ENCODE data around the gene SRCAP.

Gene SRCAP

DNA sequence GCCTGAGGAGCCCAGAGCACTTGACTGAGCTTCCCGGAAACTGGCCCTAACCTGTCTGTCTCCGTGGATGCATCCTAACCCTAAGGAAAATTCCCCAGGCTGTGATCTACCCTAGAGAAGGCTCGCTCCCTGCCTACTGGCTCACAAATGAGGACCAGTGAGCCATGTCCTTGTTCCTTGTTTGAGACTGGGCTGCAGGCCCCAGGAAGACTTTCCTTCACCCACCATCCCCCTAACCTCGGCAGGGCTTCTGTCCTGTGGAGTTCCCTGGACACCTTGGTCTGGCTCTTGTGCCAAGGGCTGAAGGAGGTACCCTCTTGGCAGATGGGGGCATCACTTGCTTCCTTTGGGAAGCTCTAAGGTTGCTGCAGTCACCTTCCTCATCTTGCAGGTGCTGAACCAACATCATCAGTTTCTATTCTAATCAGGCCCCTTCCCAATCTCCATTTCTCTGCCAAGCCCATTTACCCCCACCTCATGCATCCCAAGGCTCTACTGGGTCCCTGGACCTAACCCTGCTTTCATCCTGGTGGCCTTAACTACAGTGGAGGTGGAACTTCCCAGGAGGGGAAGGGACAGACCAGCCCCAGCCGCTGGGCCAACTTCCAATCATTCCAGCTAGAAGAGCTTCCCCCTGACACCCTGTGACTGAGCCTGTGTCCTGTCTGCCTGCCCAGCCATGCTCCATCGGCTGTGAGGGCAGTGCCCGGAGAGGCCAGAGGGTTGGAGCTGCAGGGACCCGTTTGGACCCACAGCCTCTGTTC is 75.6 kb downstream of the SRCAP start:
- no peak for DNase-seq (ENCODE audit: low read depth in 1 of 2, low spot score in 1 of 2)

DNA sequence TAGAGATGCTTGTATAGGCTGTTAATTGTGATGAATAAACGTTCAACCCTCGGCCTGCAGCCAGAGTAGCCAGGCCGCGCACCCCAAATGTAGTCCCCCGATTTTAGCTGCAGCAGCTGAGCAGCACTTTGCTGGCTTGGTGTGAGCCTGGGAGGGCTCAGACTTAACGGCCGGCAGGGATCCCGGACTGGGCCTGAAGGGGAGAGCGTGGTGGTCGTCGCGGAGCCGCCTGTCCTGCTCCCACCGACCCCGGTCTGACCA is 76.1 kb downstream of the SRCAP start:
- DNase-seq (ENCODE audit: low read depth in 1 of 2, low spot score in 1 of 2): no peak

GRCh38 chr16:30775392-30776188 is 76.6 kb downstream of the SRCAP start:
- peak; percentile 45 to 58 for DNase-seq (ENCODE audit: low read depth in 1 of 2, low spot score in 1 of 2)

- no peak for DNase-seq (ENCODE audit: low read depth in 1 of 2, low spot score in 1 of 2)
These were observed 78.8 kb downstream of the SRCAP start for GRCh38 chr16:30777591-30778297.

- no peak for DNase-seq (ENCODE audit: low read depth in 1 of 2, low spot score in 1 of 2)
These were observed 79.7 kb downstream of the SRCAP start for GRCh38 chr16:30778549-30779244.

GRCh38 chr16:30779596-30779995 is 80.6 kb downstream of the SRCAP start:
- DNase-seq (ENCODE audit: low read depth in 1 of 2, low spot score in 1 of 2): no peak

DNA sequence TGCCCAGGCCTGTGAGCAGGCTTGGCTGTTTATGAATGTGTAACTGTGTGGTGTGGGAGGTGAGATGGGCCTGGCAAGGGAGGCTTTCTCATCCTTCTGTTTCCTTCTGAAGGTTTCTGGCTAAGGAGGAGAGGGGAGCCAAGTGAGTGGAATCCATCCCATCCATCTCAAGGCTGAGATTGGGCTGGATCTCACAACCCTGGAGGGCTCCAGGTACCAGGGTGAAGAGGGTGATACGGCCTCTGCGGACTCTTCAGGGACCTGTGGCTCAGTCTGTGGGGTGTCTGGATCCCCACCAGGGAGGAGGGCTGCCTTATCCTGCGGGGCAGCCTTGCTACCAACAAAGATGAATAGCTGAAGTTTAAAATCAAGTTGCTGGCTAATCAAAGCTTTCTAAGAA is 81.0 kb downstream of the SRCAP start:
- DNase-seq (ENCODE audit: low read depth in 1 of 2, low spot score in 1 of 2): no peak

DNA sequence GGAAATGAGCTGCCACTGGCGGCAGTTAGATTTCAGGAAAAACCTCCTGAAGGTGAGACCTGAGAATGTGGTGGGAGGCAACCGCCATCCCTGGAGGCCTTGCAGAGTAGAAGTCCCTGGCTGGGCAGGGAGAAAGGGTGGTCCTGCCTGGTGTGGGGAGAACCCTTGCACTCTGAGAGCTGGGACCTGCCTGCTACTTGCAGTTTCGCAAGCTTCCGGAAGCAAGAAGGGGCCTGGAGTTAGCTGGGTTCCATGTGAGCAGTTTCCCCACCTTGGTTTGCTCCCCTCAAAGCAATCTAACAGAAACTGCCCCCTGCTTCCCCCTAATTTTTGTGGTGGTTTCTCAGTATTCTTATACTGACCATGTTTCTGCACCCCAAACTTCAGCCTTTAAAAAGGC is 81.6 kb downstream of the SRCAP start:
- DNase-seq (ENCODE audit: low read depth in 1 of 2, low spot score in 1 of 2): no peak

GRCh38 chr16:30782486-30783279 is 83.7 kb downstream of the SRCAP start:
- DNase-seq (ENCODE audit: low read depth in 1 of 2, low spot score in 1 of 2): no peak

GRCh38 chr16:30783280-30784109 is 84.5 kb downstream of the SRCAP start:
- no peak for DNase-seq (ENCODE audit: low read depth in 1 of 2, low spot score in 1 of 2)

DNA sequence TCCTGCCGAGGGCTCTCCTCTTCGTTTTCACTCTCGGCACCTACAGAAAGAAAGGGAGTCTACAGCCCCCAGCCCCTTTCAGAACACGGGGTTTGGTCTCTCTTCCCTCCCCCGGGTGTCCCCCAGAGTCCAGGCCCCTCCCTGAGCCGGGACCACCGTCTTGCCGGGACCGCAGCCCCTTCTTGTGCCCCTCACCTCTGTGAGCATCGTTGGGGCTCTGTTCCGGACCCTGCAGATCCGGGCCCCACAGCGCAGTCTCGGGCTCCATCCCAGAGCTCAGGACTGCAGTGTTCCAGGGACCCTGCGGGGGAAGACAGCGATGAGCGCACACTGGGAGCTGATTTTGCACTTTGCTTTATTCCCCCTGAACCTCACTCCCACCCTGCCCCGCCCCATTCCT is 85.2 kb downstream of the SRCAP start:
- no peak for DNase-seq (ENCODE audit: low read depth in 1 of 2, low spot score in 1 of 2)

DNA sequence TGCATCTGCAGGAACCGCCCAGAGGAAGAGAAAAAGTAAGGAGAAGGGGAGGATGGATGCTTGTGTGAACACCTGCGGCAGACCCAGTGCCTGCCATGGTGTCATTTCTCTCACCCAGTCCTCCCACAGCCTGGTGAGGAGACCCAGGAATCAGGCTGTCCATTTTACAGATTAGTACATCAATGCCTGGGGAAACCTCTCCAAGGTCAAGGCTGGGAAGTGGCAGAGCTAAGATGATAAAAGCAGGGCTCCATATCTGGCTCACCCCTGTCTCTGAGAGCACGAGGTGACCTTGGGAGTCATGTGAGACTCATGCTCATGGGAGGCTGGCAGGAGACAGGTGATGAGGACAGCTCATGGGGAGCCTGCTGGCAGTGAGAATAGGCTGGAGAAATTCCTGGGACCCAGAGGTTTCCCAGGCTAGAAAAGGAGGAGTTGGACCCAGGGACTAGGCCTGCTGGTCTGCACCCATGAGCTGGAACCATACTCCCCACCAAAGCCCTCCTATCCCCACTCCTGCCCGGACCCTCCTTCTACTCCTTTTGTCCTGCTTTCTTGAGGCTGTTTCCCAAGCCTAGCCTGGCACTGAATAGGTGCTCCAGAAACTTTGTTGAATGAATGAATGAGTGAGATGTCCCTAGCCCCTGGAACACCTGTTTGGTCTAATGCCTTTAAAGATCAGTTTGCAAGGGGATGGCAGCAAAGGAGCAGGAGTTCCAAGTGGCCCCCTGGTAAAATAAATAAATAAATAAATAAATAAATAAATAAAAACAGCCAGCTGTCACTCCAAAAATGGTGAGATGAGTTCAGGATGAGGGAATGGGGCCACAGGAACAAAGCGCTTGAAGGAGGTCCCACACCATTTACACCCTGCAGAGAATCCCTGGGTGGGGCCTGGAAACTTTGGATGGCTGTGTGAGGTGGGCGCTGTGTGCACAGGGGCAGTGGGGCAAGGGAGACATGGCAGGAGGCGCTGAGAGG is 86.4 kb downstream of the SRCAP start:
- no peak for DNase-seq (ENCODE audit: low read depth in 1 of 2, low spot score in 1 of 2)

- DNase-seq (ENCODE audit: low read depth in 1 of 2, low spot score in 1 of 2): no peak
These were observed 87.4 kb downstream of the SRCAP start for GRCh38 chr16:30786115-30786935.

- no peak for DNase-seq (ENCODE audit: low read depth in 1 of 2, low spot score in 1 of 2)
These were observed 88.1 kb downstream of the SRCAP start, which contains the start of gene ZNF629 for GRCh38 chr16:30786936-30787612. TSS of gene ZNF629 (minus strand) at chr16:30787205. CDS start at chr16:30784482, 2,723 bp downstream.

GRCh38 chr16:30787613-30788378 is 88.8 kb downstream of the SRCAP start:
- no peak for DNase-seq (ENCODE audit: low read depth in 1 of 2, low spot score in 1 of 2)
